GM23338 (cell line): ENCODE measurements around the gene C7orf25. TPM values are rescaled to one million over a fixed set of nuclear protein-coding genes. Genes with fewer than 3 reads are reported as not detected.

Experiments
- ATAC-seq: fragments of 200-7000 bp; cut with Tn5 transposase; 3 replicates; pipeline ENCODE4 v1.9.1; 2020
- DNase-seq: peaks from one replicate; pipeline ENCODE4 v3.0.0-alpha.2; 2015; ENCODE audit warnings: low spot score
- H2AFZ ChIP-seq: fragments of 200-600 bp; sonication (generic); 2 replicates; pipeline ENCODE4 v1.8.0; 2016; ENCODE audit warnings: antibody characterized with exemption, mild to moderate bottlenecking, moderate library complexity
- H3F3A ChIP-seq: fragments of 200-600 bp; sonication (generic); replicated peaks from 2 replicates; pipeline ENCODE4 v1.8.0; 2017; ENCODE audit warnings: antibody characterized with exemption, mixed run types, low read depth
- H3K27ac ChIP-seq: fragments of 200-600 bp; sonication (generic); 2 replicates; pipeline ENCODE4 v1.6.1; 2016; ENCODE audit warnings: low read depth
- H3K27me3 ChIP-seq: fragments of 200-600 bp; sonication (generic); 2 replicates; pipeline ENCODE4 v1.8.0; 2016; ENCODE audit warnings: mild to moderate bottlenecking, mixed run types, moderate library complexity; ENCODE audit not compliant: insufficient read depth
- H3K36me3 ChIP-seq: fragments of 200-600 bp; sonication (generic); 2 replicates; pipeline ENCODE4 v1.8.0; 2016; ENCODE audit warnings: mild to moderate bottlenecking; ENCODE audit not compliant: insufficient read depth
- H3K4me1 ChIP-seq: fragments of 200-600 bp; sonication (generic); 2 replicates; pipeline ENCODE4 v1.8.0; 2016; ENCODE audit warnings: mild to moderate bottlenecking, moderate library complexity; ENCODE audit not compliant: insufficient read depth
- H3K4me2 ChIP-seq: fragments of 200-600 bp; sonication (generic); 2 replicates; pipeline ENCODE4 v1.7.1; 2017; ENCODE audit warnings: mixed run types
- H3K4me3 ChIP-seq: fragments of 200-600 bp; sonication (generic); 2 replicates; pipeline ENCODE4 v1.6.1; 2016; ENCODE audit warnings: mixed run types
- H3K79me2 ChIP-seq: fragments of 200-600 bp; sonication (generic); replicated peaks from 2 replicates; pipeline ENCODE4 v1.8.0; 2017; ENCODE audit warnings: mild to moderate bottlenecking; ENCODE audit not compliant: insufficient read depth
- H3K9me2 ChIP-seq: fragments of 200-600 bp; sonication (generic); 2 replicates; pipeline ENCODE4 v1.8.0; 2017; ENCODE audit not compliant: insufficient read depth
- H4K20me1 ChIP-seq: fragments of 200-600 bp; sonication (generic); replicated peaks from 2 replicates; pipeline ENCODE4 v1.8.0; 2017; ENCODE audit warnings: mild to moderate bottlenecking; ENCODE audit not compliant: insufficient read depth
- H3K27ac Mint-ChIP-seq: 2 replicates; pipeline ENCODE4 v1.8.0; 2020; ENCODE audit warnings: inconsistent platforms, mild to moderate bottlenecking, moderate library complexity, mixed read lengths
- H3K27me3 Mint-ChIP-seq: 3 replicates; pipeline ENCODE4 v1.8.0; 2022; ENCODE audit warnings: low read depth, mild to moderate bottlenecking, moderate library complexity, mixed read lengths, inconsistent platforms; ENCODE audit not compliant: insufficient read depth, poor library complexity
- H3K36me3 Mint-ChIP-seq: 3 replicates; pipeline ENCODE4 v1.8.0; 2021; ENCODE audit warnings: low read depth, mild to moderate bottlenecking, inconsistent platforms, moderate library complexity, mixed read lengths
- H3K4me1 Mint-ChIP-seq: 3 replicates; pipeline ENCODE4 v1.8.0; 2020; ENCODE audit warnings: mild to moderate bottlenecking, inconsistent platforms, mixed read lengths
- H3K4me3 Mint-ChIP-seq: 3 replicates; pipeline ENCODE4 v1.8.0; 2021; ENCODE audit warnings: moderate library complexity, mild to moderate bottlenecking, inconsistent platforms, mixed read lengths
- H3K9me3 Mint-ChIP-seq: 3 replicates; pipeline ENCODE4 v1.8.0; 2020; ENCODE audit warnings: moderate library complexity, mild to moderate bottlenecking, inconsistent platforms, mixed read lengths
- CREB1 ChIP-seq: fragments of 250-450 bp; sonication (Bioruptor Pico); IDR thresholded peaks from 2 replicates; pipeline ENCODE4 v1.5.0; 2020; ENCODE audit warnings: low read depth, mild to moderate bottlenecking, moderate library complexity
- CTCF ChIP-seq, 2 experiments: fragments of 200-600 bp in 1 of 2; sonication (generic) in 1 of 2; conservative IDR thresholded peaks; 2 replicates each; pipeline versions ENCODE4 v1.5.1 to v1.6.1; 2016 to 2017; ENCODE audit warnings: antibody characterized with exemption in 2 of 2, low read depth in 2 of 2, mild to moderate bottlenecking in 2 of 2, moderate library complexity in 1 of 2
- ETS1 ChIP-seq: IDR thresholded peaks from 2 replicates; pipeline ENCODE4 v1.6.1; 2016; ENCODE audit warnings: antibody characterized with exemption
- EZH2 ChIP-seq: fragments of 200-600 bp; sonication (generic); IDR thresholded peaks from one replicate; pipeline ENCODE4 v1.8.0; 2017; ENCODE audit warnings: antibody characterized with exemption, mild to moderate bottlenecking, low read depth; ENCODE audit not compliant: unreplicated experiment
- EZH2phosphoT487 ChIP-seq: fragments of 200-600 bp; sonication (generic); IDR thresholded peaks from one replicate; pipeline ENCODE4 v1.8.1; 2018; ENCODE audit warnings: antibody characterized with exemption; ENCODE audit not compliant: unreplicated experiment
- JUNB ChIP-seq: IDR thresholded peaks from one replicate; pipeline ENCODE4 v1.6.1; 2016; ENCODE audit warnings: antibody characterized with exemption; ENCODE audit not compliant: unreplicated experiment
- NANOG ChIP-seq: IDR thresholded peaks from 2 replicates; pipeline ENCODE4 v1.6.1; 2016; ENCODE audit warnings: antibody characterized with exemption, borderline replicate concordance
- POLR2AphosphoS5 ChIP-seq: IDR thresholded peaks from 2 replicates; pipeline ENCODE4 v1.6.1; 2016; ENCODE audit warnings: antibody characterized with exemption, low read depth
- REST ChIP-seq: IDR thresholded peaks from one replicate; pipeline ENCODE4 v1.6.1; 2018; ENCODE audit warnings: antibody characterized with exemption; ENCODE audit not compliant: unreplicated experiment
- STAT1 ChIP-seq: IDR thresholded peaks from one replicate; pipeline ENCODE4 v1.6.1; 2016; ENCODE audit warnings: antibody characterized with exemption; ENCODE audit not compliant: unreplicated experiment
- ZNF114 ChIP-seq: fragments of 250-450 bp; sonication (Bioruptor Pico); IDR thresholded peaks from 2 replicates; pipeline ENCODE4 v1.5.0; 2020; ENCODE audit warnings: mild to moderate bottlenecking, moderate library complexity
- ZNF331 ChIP-seq: fragments of 250-450 bp; sonication (Bioruptor Pico); IDR thresholded peaks from 2 replicates; pipeline ENCODE4 v1.5.0; 2020; ENCODE audit warnings: low read depth, mild to moderate bottlenecking, moderate library complexity
- ZNF462 ChIP-seq: fragments of 250-450 bp; sonication (Bioruptor Pico); IDR thresholded peaks from 2 replicates; pipeline ENCODE4 v1.5.0; 2020; ENCODE audit warnings: mild to moderate bottlenecking, moderate library complexity
- polyA plus RNA-seq: library from polyadenylated mRNA; unstranded; fragments of >200 nt; fragmentation: Nextera tagmentation; extraction: Ambion mirVana; gene quantifications from 2 replicates; pipeline ENCODE4 v1.2.1, GENCODE V29; 2016
- total RNA-seq: library from RNA; depleted of rRNA; stranded (reverse); fragments of >200 nt; shearing (Covaris generic); gene quantifications from 2 replicates; pipeline ENCODE4 v1.2.3, GENCODE V29; 2014

The C7orf25 gene
- total and polyA plus RNA-seq, 2 experiments from 2014 or later, result 1.7 to 8.7 TPM

GRCh38 chr7:42880392-42880791 lies 31.5 kb downstream of the C7orf25 start:
- no peak overlapping the region for H3K27ac Mint-ChIP-seq
- ATAC-seq (no peak), DNase-seq (no peak)
- Histone ChIP-seq H3K4me2 (no peak overlapping the region), H3K36me3 (no peaks in the 10 kb centered on the region), H4K20me1 (no peaks in the 10 kb centered on the region), H3K4me3 (no peak overlapping the region), H3K27me3 (no peaks in the 10 kb centered on the region), H3K4me1 (peaks cover 6% of the 10 kb centered on the region; the same call in 1 of the 2 replicates), H3K79me2 (no peaks in the 10 kb centered on the region), H3K27ac (no peak overlapping the region), H2AFZ (no peak overlapping the region), H3K9me2 (no peaks in the 10 kb centered on the region), H3F3A (no peaks in the 10 kb centered on the region)
- no peak for TF ChIP-seq EZH2
- no peak for TF ChIP-seq NANOG
- TF ChIP-seq JUNB, result no peak
- no peak for TF ChIP-seq STAT1
- TF ChIP-seq ZNF462 (CRISPR knock-in tag), result no peak
- no peak for TF ChIP-seq REST
- TF ChIP-seq EZH2phosphoT487, result no peak
- TF ChIP-seq ZNF114, result no peak
- no peak for TF ChIP-seq ETS1
- TF ChIP-seq CTCF (conservative IDR thresholded peaks at IDR 0.05; ENCODE audit: low read depth in 2 of 2), result no peak
- no peak for TF ChIP-seq CREB1
- no peak for TF ChIP-seq POLR2AphosphoS5
- no peak for TF ChIP-seq ZNF331
- no peak overlapping the region for H3K4me3 Mint-ChIP-seq
- peaks cover 7% of the 10 kb centered on the region for H3K27me3 Mint-ChIP-seq
- peaks cover 9% of the 10 kb centered on the region; the same call in 2 of the 3 replicates for H3K4me1 Mint-ChIP-seq
- peaks cover 16% of the 10 kb centered on the region for H3K9me3 Mint-ChIP-seq
- H3K36me3 Mint-ChIP-seq, result peaks cover 19% of the 10 kb centered on the region; the same call in 2 of the 3 replicates
